DND-41 (cell line): ENCODE data around the gene ZSWIM6.

Source experiments
- CTCF ChIP-seq: IDR thresholded peaks from 2 replicates; pipeline ENCODE4 v1.5.1; 2012; ENCODE audit warnings: borderline replicate concordance, low read length, moderate library complexity, mild to moderate bottlenecking; ENCODE audit not compliant: poor library complexity, severe bottlenecking; ENCODE audit errors: extremely low read depth
- EZH2 ChIP-seq: IDR thresholded peaks from 3 replicates; pipeline ENCODE4 v1.6.1; 2012; ENCODE audit warnings: borderline replicate concordance, low read depth, mild to moderate bottlenecking, moderate library complexity, low read length, inconsistent platforms; ENCODE audit not compliant: severe bottlenecking

GRCh38 chr5:61304590-61305381, 27.3 kb upstream of the ZSWIM6 start:
- TF ChIP-seq CTCF = no peak
- TF ChIP-seq EZH2 = no peak
